ENCODE data around the gene EMID1. TPM values are rescaled to one million over a fixed set of nuclear protein-coding genes. Genes with fewer than 3 reads are reported as not detected.

Gene EMID1
- total RNA-seq, 1 experiment from 2014 or later: 9.6 TPM

GRCh38 chr22:29157759-29158535, 47.7 kb upstream of the EMID1 start:
- no peaks in the 10 kb centered on the region for H4K20me1 ChIP-seq (ENCODE audit: insufficient read depth)
- H3K4me2 ChIP-seq (ENCODE audit: low read length): no peak overlapping the region
- CTCF ChIA-PET: no interaction called here
- no peaks in the 10 kb centered on the region for H3K79me2 ChIP-seq (ENCODE audit: insufficient read depth, low read length)
- no TSS peak for BruUV-seq (replicated peaks)
- H3K27ac ChIP-seq (ENCODE audit: low read depth, low read length): no peak overlapping the region
- peak; percentile 15 for DNase-seq (ENCODE audit: low read depth, low spot score)
- no peaks in the 10 kb centered on the region for H3K9me2 ChIP-seq (ENCODE audit: insufficient read depth)
- H3K4me1 ChIP-seq (ENCODE audit: control insufficient read depth in 1 of 2, insufficient read depth in 2 of 2, low read length in 2 of 2): peaks cover 3 to 8% of the 10 kb centered on the region in 2 experiments; a peak in 2 of 4 replicates
- no peaks in the 10 kb centered on the region for H3K36me3 ChIP-seq (ENCODE audit: control insufficient read depth in 1 of 2, insufficient read depth in 2 of 2, low read length in 2 of 2)
- no peak overlapping the region for H3K9ac ChIP-seq (ENCODE audit: low read length)
- RAD21 ChIA-PET (ENCODE audit: low non-redundant PET in 1 of 2, low total read pairs in 2 of 2, uncharacterized antibody in 2 of 2, unreplicated experiment in 2 of 2): no interaction called here
- POLR2A ChIA-PET: no interaction called here
- intact Hi-C loops (cut with micrococcal nuclease): loop anchor here (10.0 kb wide), 1 partner anchor 87 kb away; no protein-coding TSS in a partner anchor
- no peaks in the 10 kb centered on the region for H3K9me3 ChIP-seq (ENCODE audit: control insufficient read depth in 1 of 2, insufficient read depth in 1 of 2, low read depth in 1 of 2, low read length in 2 of 2)
- TF ChIP-seq FOSL1 (IDR thresholded peaks at IDR 0.05; ENCODE audit: low read depth): no peak
- TF ChIP-seq YY1 (IDR thresholded peaks at IDR 0.05; ENCODE audit: extremely low read depth, insufficient replicate concordance, low read depth, low read length): peak; percentile 19
- H3K4me3 ChIP-seq (replicated peaks in 1 of 2; ENCODE audit: low read depth in 1 of 2, low read length in 2 of 2): no peak overlapping the region
- H2AFZ ChIP-seq (ENCODE audit: low read depth, low read length, poor library complexity, severe bottlenecking): peak overlapping the region; percentile 66
- peak; percentile 67 for ATAC-seq
- H3K27me3 ChIP-seq (ENCODE audit: insufficient read depth, low read length): no peaks in the 10 kb centered on the region

- Histone ChIP-seq H3K9me3 (ENCODE audit: control insufficient read depth in 1 of 2, insufficient read depth in 1 of 2, low read depth in 1 of 2, low read length in 2 of 2) (no peaks in the 10 kb centered on the region), H3K4me3 (replicated peaks in 1 of 2; ENCODE audit: low read depth in 1 of 2, low read length in 2 of 2) (no peak overlapping the region), H3K27me3 (ENCODE audit: insufficient read depth, low read length) (no peaks in the 10 kb centered on the region), H3K9me2 (ENCODE audit: insufficient read depth) (no peaks in the 10 kb centered on the region), H3K4me1 (ENCODE audit: control insufficient read depth in 1 of 2, insufficient read depth in 2 of 2, low read length in 2 of 2) (peaks cover 3 to 8% of the 10 kb centered on the region in 2 experiments; a peak in 2 of 4 replicates), H4K20me1 (ENCODE audit: insufficient read depth) (no peaks in the 10 kb centered on the region), H3K36me3 (ENCODE audit: control insufficient read depth in 1 of 2, insufficient read depth in 2 of 2, low read length in 2 of 2) (no peaks in the 10 kb centered on the region), H3K4me2 (ENCODE audit: low read length) (no peak overlapping the region), H3K27ac (ENCODE audit: low read depth, low read length) (no peak overlapping the region), H3K9ac (ENCODE audit: low read length) (no peak overlapping the region), H3K79me2 (ENCODE audit: insufficient read depth, low read length) (no peaks in the 10 kb centered on the region), H2AFZ (ENCODE audit: low read depth, low read length, poor library complexity, severe bottlenecking) (no peak overlapping the region)
- ChIA-PET POLR2A (interaction anchor here (0.6 kb wide), 1 partner anchor 423 kb away, joined by 5 read pairs; no protein-coding TSS in a partner anchor), CTCF (no interaction called here), RAD21 (ENCODE audit: low non-redundant PET in 1 of 2, low total read pairs in 2 of 2, uncharacterized antibody in 2 of 2, unreplicated experiment in 2 of 2) (no interaction called here)
- intact Hi-C loops (cut with micrococcal nuclease): loop anchor here (10.0 kb wide), 1 partner anchor 86 kb away; no protein-coding TSS in a partner anchor
- no TSS peak for BruUV-seq (replicated peaks)
- DNase-seq (ENCODE audit: low read depth, low spot score) (no peak), ATAC-seq (no peak)
- no peak for TF ChIP-seq ZBTB33 (IDR thresholded peaks at IDR 0.05; ENCODE audit: extremely low read depth, insufficient replicate concordance, low read length)
- no peak for TF ChIP-seq POLR2AphosphoS5 (IDR thresholded peaks at IDR 0.05; ENCODE audit: low read depth, low read length)
- no peak for TF ChIP-seq MAX (IDR thresholded peaks at IDR 0.05)
- no peak for TF ChIP-seq EZH2phosphoT487 (IDR thresholded peaks at IDR 0.05; ENCODE audit: borderline replicate concordance)
- no peak for TF ChIP-seq POLR2A (IDR thresholded peaks at IDR 0.05; ENCODE audit: borderline replicate concordance, extremely low read depth, insufficient read depth, insufficient read length)
- no peak for TF ChIP-seq SIN3A (IDR thresholded peaks at IDR 0.05; ENCODE audit: low read depth)
- TF ChIP-seq SP1 (IDR thresholded peaks at IDR 0.05; ENCODE audit: low read depth): no peak
- TF ChIP-seq TCF7L2 (IDR thresholded peaks at IDR 0.05; ENCODE audit: borderline replicate concordance, extremely low read depth, insufficient read depth, insufficient read length): no peak
- TF ChIP-seq ZFX (IDR thresholded peaks at IDR 0.05): no peak
- TF ChIP-seq CTCF (IDR thresholded peaks at IDR 0.05 in 2 of 3, conservative IDR thresholded peaks at IDR 0.05 in 1 of 3; ENCODE audit: borderline replicate concordance in 1 of 3, insufficient read depth in 1 of 3, low read depth in 2 of 3, low read length in 2 of 3): no peak
- no peak for TF ChIP-seq SRF (IDR thresholded peaks at IDR 0.05; ENCODE audit: low read depth)
Observed at GRCh38 chr22:29158546-29158945, 47.1 kb upstream of the EMID1 start.
